Measurements from ENCODE around the gene BCAR1. TPM values are rescaled to one million over a fixed set of nuclear protein-coding genes. Genes with fewer than 3 reads are reported as not detected.
A peak's percentile ranks its signal among the peaks of the same experiment; 100 is the strongest.

Gene BCAR1
- total and polyA plus RNA-seq, 2 experiments from 2014 or later = 37.9 to 140 TPM

- no peak for ATAC-seq
- H2AFZ ChIP-seq = peak overlapping the region; percentile 63
- Mint-ChIP-seq H3K27me3 (ENCODE audit: insufficient read depth, low read depth, poor library complexity) (peaks cover 11% of the 10 kb centered on the region), H3K4me1 (peaks cover 9% of the 10 kb centered on the region), H3K4me3 (no peak overlapping the region), H3K9me3 (no peaks in the 10 kb centered on the region; the same call in 2 of the 3 replicates), H3K27ac (no peak overlapping the region), H3K36me3 (ENCODE audit: low read depth) (no peaks in the 10 kb centered on the region)
- H3K4me3 ChIP-seq = no peak overlapping the region
- H3F3A ChIP-seq (replicated peaks; ENCODE audit: low read depth) = 0 out of 2 replicates have a peak, but pooled peaks cover 4% of the 10 kb centered on the region
- no peaks in the 10 kb centered on the region for H3K79me2 ChIP-seq (replicated peaks; ENCODE audit: insufficient read depth)
- TF ChIP-seq POLR2AphosphoS5 (IDR thresholded peaks at IDR 0.05; ENCODE audit: low read depth) (no peak), EZH2phosphoT487 (IDR thresholded peaks at IDR 0.05; ENCODE audit: unreplicated experiment) (no peak), REST (IDR thresholded peaks at IDR 0.05; ENCODE audit: unreplicated experiment) (no peak), CTCF (conservative IDR thresholded peaks at IDR 0.05; ENCODE audit: low read depth in 2 of 2) (no peak), STAT1 (IDR thresholded peaks at IDR 0.05; ENCODE audit: unreplicated experiment) (no peak), ETS1 (IDR thresholded peaks at IDR 0.05) (no peak), ZNF331 (CRISPR knock-in tag; IDR thresholded peaks at IDR 0.05; ENCODE audit: low read depth) (no peak), NANOG (IDR thresholded peaks at IDR 0.05; ENCODE audit: borderline replicate concordance) (no peak), EZH2 (IDR thresholded peaks at IDR 0.05; ENCODE audit: low read depth, unreplicated experiment) (no peak), ZNF114 (CRISPR knock-in tag; IDR thresholded peaks at IDR 0.05) (no peak), CREB1 (CRISPR knock-in tag; IDR thresholded peaks at IDR 0.05; ENCODE audit: low read depth) (no peak), JUNB (IDR thresholded peaks at IDR 0.05; ENCODE audit: unreplicated experiment) (no peak), ZNF462 (CRISPR knock-in tag; IDR thresholded peaks at IDR 0.05) (no peak)
- no peak for DNase-seq (ENCODE audit: low spot score)
- no peaks in the 10 kb centered on the region for H3K9me2 ChIP-seq (ENCODE audit: insufficient read depth)
- no peaks in the 10 kb centered on the region for H3K27me3 ChIP-seq (ENCODE audit: insufficient read depth)
- peaks cover 8% of the 10 kb centered on the region; the same call in 1 of the 2 replicates for H3K4me1 ChIP-seq (ENCODE audit: insufficient read depth)
- no peaks in the 10 kb centered on the region for H4K20me1 ChIP-seq (replicated peaks; ENCODE audit: insufficient read depth)
- H3K36me3 ChIP-seq (ENCODE audit: insufficient read depth) = no peaks in the 10 kb centered on the region
- H3K27ac ChIP-seq (ENCODE audit: low read depth) = no peak overlapping the region
- no peak overlapping the region for H3K4me2 ChIP-seq
These were observed 54.6 kb downstream of the BCAR1 start for GRCh38 chr16:75196836-75197235.
